Vagina (tissue), 2 donors: ENCODE measurements around the gene EVI2A. TPM values are rescaled to one million over a fixed set of nuclear protein-coding genes. Genes with fewer than 3 reads are reported as not detected.

ENCODE experiments used
- DNase-seq, 2 donors: peaks; one replicate each; pipeline ENCODE4 v3.0.0-alpha.2; 2017; ENCODE audit errors: extremely low spot score in 2 of 2
- H3K27ac ChIP-seq: fragments of 200-600 bp; sonication (generic); one replicate; pipeline ENCODE4 v1.5.1; 2019
- H3K27me3 ChIP-seq: fragments of 200-600 bp; sonication (generic); one replicate; pipeline ENCODE4 v1.5.1; 2019
- H3K36me3 ChIP-seq, 2 donors: fragments of 200-600 bp; sonication (generic); one replicate each; pipeline ENCODE4 v1.5.1; 2017 to 2019
- H3K4me1 ChIP-seq: fragments of 200-600 bp; sonication (generic); one replicate; pipeline ENCODE4 v1.5.1; 2019
- H3K4me3 ChIP-seq, 2 donors: fragments of 200-600 bp; sonication (generic); 1 replicate in 1 of 2; 2 replicates in 1 of 2; pipeline ENCODE4 v1.5.1; 2016 to 2019
- H3K9me3 ChIP-seq: fragments of 200-600 bp; sonication (generic); one replicate; pipeline ENCODE4 v1.5.1; 2019
- CTCF ChIP-seq, 3 experiments: fragments of 450-650 bp in 2 of 3; fragments of 200-600 bp in 1 of 3; sonication (generic) in 1 of 3; IDR thresholded peaks; one replicate each; pipeline ENCODE4 v1.5.1; 2017 to 2019; ENCODE audit warnings: antibody characterized with exemption in 3 of 3, mild to moderate bottlenecking in 2 of 3, moderate library complexity in 2 of 3
- POLR2A ChIP-seq, 2 donors: fragments of 450-650 bp; IDR thresholded peaks; one replicate each; pipeline ENCODE4 v1.6.1; 2017; ENCODE audit warnings: antibody characterized with exemption in 2 of 2, mild to moderate bottlenecking in 2 of 2, moderate library complexity in 2 of 2
- POLR2AphosphoS5 ChIP-seq, 2 donors: sonication (generic); formaldehyde crosslinking; IDR thresholded peaks; one replicate each; pipeline ENCODE4 v1.9.0; 2017; ENCODE audit warnings: antibody characterized with exemption in 2 of 2, mild to moderate bottlenecking in 2 of 2, low read depth in 1 of 2; ENCODE audit not compliant: insufficient read depth in 1 of 2
- intact Hi-C: fragments of 100-400 bp; cut with DNase I; formaldehyde crosslinking; loops from one replicate; pipeline ENCODE4 v1.15.1; 2023
- total RNA-seq: library from RNA; depleted of rRNA; stranded (reverse); fragments of >200 nt; gene quantifications from one replicate; pipeline ENCODE4 v1.2.3, GENCODE V29; 2016

The EVI2A gene
- total RNA-seq, 1 donor from 2014 or later, result 0.98 TPM

GRCh38 chr17:31320791-31321190 is 631 bp downstream of the EVI2A start:
- intact Hi-C loops, result no loop called here
- no peaks in the 10 kb centered on the region for H3K27me3 ChIP-seq
- H3K9me3 ChIP-seq, result no peaks in the 10 kb centered on the region
- no peak for DNase-seq
- TF ChIP-seq CTCF (IDR thresholded peaks at IDR 0.05) (no peak), POLR2AphosphoS5 (IDR thresholded peaks at IDR 0.05; ENCODE audit: insufficient read depth in 1 of 2, low read depth in 1 of 2) (no peak), POLR2A (IDR thresholded peaks at IDR 0.05) (no peak)
- H3K4me1 ChIP-seq, result peaks cover 5% of the 10 kb centered on the region
- H3K27ac ChIP-seq, result peak overlapping the region; percentile 66
- peaks cover 0 to under 1% of the 10 kb centered on the region in 2 donors for H3K36me3 ChIP-seq
- peak overlapping the region in 1 of 2 donors; percentile 22 for H3K4me3 ChIP-seq

- DNase-seq, result no peak
- peaks cover 5% of the 10 kb centered on the region for H3K4me1 ChIP-seq
- no peaks in the 10 kb centered on the region for H3K27me3 ChIP-seq
- intact Hi-C loops, result no loop called here
- no peaks in the 10 kb centered on the region for H3K9me3 ChIP-seq
- H3K27ac ChIP-seq, result peak overlapping the region; percentile 66
- TF ChIP-seq POLR2A (IDR thresholded peaks at IDR 0.05) (no peak), POLR2AphosphoS5 (IDR thresholded peaks at IDR 0.05; ENCODE audit: insufficient read depth in 1 of 2, low read depth in 1 of 2) (no peak), CTCF (IDR thresholded peaks at IDR 0.05) (no peak)
- no peaks in the 10 kb centered on the region for H3K36me3 ChIP-seq
- peak overlapping the region in 1 of 2 donors; percentile 22 for H3K4me3 ChIP-seq
These were observed 1.2 kb downstream of the EVI2A start for GRCh38 chr17:31320241-31320640.

- Histone ChIP-seq H3K36me3 (no peaks in the 10 kb centered on the region), H3K27me3 (no peaks in the 10 kb centered on the region), H3K4me3 (peak overlapping the region in 1 of 2 donors; percentile 10), H3K27ac (peak overlapping the region; percentile 23), H3K4me1 (peaks cover 5% of the 10 kb centered on the region), H3K9me3 (no peaks in the 10 kb centered on the region)
- intact Hi-C loops, result no loop called here
- DNase-seq, result no peak
- TF ChIP-seq CTCF (IDR thresholded peaks at IDR 0.05) (no peak), POLR2A (IDR thresholded peaks at IDR 0.05) (no peak), POLR2AphosphoS5 (IDR thresholded peaks at IDR 0.05; ENCODE audit: insufficient read depth in 1 of 2, low read depth in 1 of 2) (no peak)
These were observed 2.4 kb downstream of the EVI2A start for GRCh38 chr17:31318851-31319661.

- intact Hi-C loops, result no loop called here
- H3K9me3 ChIP-seq, result no peaks in the 10 kb centered on the region
- H3K27me3 ChIP-seq, result no peaks in the 10 kb centered on the region
- DNase-seq, result peak in 1 of 2 donors; percentile 86
- H3K4me3 ChIP-seq, result peak overlapping the region in 1 of 2 donors; percentile 10
- no peaks in the 10 kb centered on the region for H3K36me3 ChIP-seq
- H3K4me1 ChIP-seq, result peaks cover 5% of the 10 kb centered on the region
- peak overlapping the region; percentile 23 for H3K27ac ChIP-seq
- peak in 1 of 2 donors; percentile 82 for TF ChIP-seq POLR2AphosphoS5 (IDR thresholded peaks at IDR 0.05; ENCODE audit: insufficient read depth in 1 of 2, low read depth in 1 of 2)
- no peak for TF ChIP-seq CTCF (IDR thresholded peaks at IDR 0.05)
These were observed 3.1 kb downstream of the EVI2A start for GRCh38 chr17:31318298-31318801.

- H3K27ac ChIP-seq, result no peak overlapping the region
- no peaks in the 10 kb centered on the region for H3K36me3 ChIP-seq
- intact Hi-C loops, result no loop called here
- H3K4me1 ChIP-seq, result peaks cover 5% of the 10 kb centered on the region
- TF ChIP-seq POLR2A (IDR thresholded peaks at IDR 0.05), result no peak
- TF ChIP-seq POLR2AphosphoS5 (IDR thresholded peaks at IDR 0.05; ENCODE audit: insufficient read depth in 1 of 2, low read depth in 1 of 2), result no peak
- no peak for TF ChIP-seq CTCF (IDR thresholded peaks at IDR 0.05)
- H3K4me3 ChIP-seq, result no peak overlapping the region
- H3K9me3 ChIP-seq, result no peaks in the 10 kb centered on the region
- H3K27me3 ChIP-seq, result no peaks in the 10 kb centered on the region
- DNase-seq, result no peak
These were observed 6.7 kb downstream of the EVI2A start for GRCh38 chr17:31314782-31315100.
